ENCODE results near the gene RHEB. TPM values are rescaled to one million over a fixed set of nuclear protein-coding genes. Genes with fewer than 3 reads are reported as not detected.

The RHEB gene
- polyA plus RNA-seq, 1 of the 3 experiments (the other 2 are of a cell fraction): 87.3 TPM

DNA sequence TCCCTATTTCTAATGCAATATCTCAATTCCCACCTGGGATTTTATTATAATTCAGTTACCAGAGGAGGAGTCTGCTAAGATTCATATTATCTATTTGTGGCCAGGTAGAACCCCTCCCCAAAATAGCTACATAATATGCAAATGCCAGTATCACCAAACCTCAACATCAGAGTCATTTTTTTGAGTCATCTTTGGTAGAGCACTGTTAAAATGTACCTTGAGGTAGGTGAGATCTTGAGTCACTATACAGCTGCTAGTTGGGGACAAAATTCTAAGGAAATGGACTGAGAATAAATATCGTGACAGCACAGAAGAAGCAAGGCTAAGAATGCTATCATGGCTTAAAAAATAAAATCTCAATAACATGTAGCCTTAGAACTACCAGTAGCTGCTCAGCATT lies 75.1 kb downstream of the RHEB start:
- no peaks in the 10 kb centered on the region; a peak in 1 of 4 replicates for H3K4me1 ChIP-seq (ENCODE audit: control insufficient read depth in 1 of 2, insufficient read depth in 2 of 2, low read depth in 1 of 2, low read length in 1 of 2)
- TF ChIP-seq RCOR1 (IDR thresholded peaks at IDR 0.05; ENCODE audit: low read length) (no peak), NFIC (IDR thresholded peaks at IDR 0.05; ENCODE audit: borderline replicate concordance) (no peak), FOXJ3 (CRISPR knock-in tag; IDR thresholded peaks at IDR 0.05) (no peak), RXRA (IDR thresholded peaks at IDR 0.05; ENCODE audit: borderline replicate concordance, low read depth) (no peak), RFX5 (IDR thresholded peaks at IDR 0.05; ENCODE audit: low read length) (no peak), TAF1 (IDR thresholded peaks at IDR 0.05; ENCODE audit: borderline replicate concordance, low read depth, low read length) (no peak), CHD2 (IDR thresholded peaks at IDR 0.05; ENCODE audit: low read length, partially characterized antibody) (no peak), GATA2 (CRISPR knock-in tag; IDR thresholded peaks at IDR 0.05) (no peak)
- TF ChIP-seq, protein P1, sequence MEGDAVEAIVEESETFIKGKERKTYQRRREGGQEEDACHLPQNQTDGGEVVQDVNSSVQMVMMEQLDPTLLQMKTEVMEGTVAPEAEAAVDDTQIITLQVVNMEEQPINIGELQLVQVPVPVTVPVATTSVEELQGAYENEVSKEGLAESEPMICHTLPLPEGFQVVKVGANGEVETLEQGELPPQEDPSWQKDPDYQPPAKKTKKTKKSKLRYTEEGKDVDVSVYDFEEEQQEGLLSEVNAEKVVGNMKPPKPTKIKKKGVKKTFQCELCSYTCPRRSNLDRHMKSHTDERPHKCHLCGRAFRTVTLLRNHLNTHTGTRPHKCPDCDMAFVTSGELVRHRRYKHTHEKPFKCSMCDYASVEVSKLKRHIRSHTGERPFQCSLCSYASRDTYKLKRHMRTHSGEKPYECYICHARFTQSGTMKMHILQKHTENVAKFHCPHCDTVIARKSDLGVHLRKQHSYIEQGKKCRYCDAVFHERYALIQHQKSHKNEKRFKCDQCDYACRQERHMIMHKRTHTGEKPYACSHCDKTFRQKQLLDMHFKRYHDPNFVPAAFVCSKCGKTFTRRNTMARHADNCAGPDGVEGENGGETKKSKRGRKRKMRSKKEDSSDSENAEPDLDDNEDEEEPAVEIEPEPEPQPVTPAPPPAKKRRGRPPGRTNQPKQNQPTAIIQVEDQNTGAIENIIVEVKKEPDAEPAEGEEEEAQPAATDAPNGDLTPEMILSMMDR (IDR thresholded peaks at IDR 0.05): no peak
- TF ChIP-seq, protein P2, sequence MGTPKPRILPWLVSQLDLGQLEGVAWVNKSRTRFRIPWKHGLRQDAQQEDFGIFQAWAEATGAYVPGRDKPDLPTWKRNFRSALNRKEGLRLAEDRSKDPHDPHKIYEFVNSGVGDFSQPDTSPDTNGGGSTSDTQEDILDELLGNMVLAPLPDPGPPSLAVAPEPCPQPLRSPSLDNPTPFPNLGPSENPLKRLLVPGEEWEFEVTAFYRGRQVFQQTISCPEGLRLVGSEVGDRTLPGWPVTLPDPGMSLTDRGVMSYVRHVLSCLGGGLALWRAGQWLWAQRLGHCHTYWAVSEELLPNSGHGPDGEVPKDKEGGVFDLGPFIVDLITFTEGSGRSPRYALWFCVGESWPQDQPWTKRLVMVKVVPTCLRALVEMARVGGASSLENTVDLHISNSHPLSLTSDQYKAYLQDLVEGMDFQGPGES (IDR thresholded peaks at IDR 0.05; ENCODE audit: low read depth, low read length): no peak
- no peak overlapping the region for H3K27ac ChIP-seq (ENCODE audit: low read depth in 2 of 2, low read length in 1 of 2)
- DNase-seq: no peak
- H3K9me2 ChIP-seq: no peaks in the 10 kb centered on the region
- no peak overlapping the region for H3K9ac ChIP-seq
- no peaks in the 10 kb centered on the region for H4K20me1 ChIP-seq (ENCODE audit: insufficient read depth)
- H3K79me2 ChIP-seq (ENCODE audit: insufficient read depth): no peaks in the 10 kb centered on the region
- H3K4me2 ChIP-seq: no peak overlapping the region
- WGBS (ENCODE audit: low lambda C conversion rate): 66% methylated on average over 1 of the region's 1 CpG
- H3K27me3 ChIP-seq (ENCODE audit: insufficient read depth): no peaks in the 10 kb centered on the region; the same call in 1 of the 2 replicates
- POLR2A ChIA-PET: no interaction called here
- CTCF ChIA-PET: interaction anchor here (0.8 to 7.5 kb wide), 5 partner anchors 13 to 129 kb away, joined by 3 to 126 read pairs (median 3); no protein-coding TSS in a partner anchor
- no peaks in the 10 kb centered on the region for H3K36me3 ChIP-seq (replicated peaks in 1 of 2; ENCODE audit: control insufficient read depth in 1 of 2, insufficient read depth in 2 of 2, low read length in 1 of 2)
- no peak overlapping the region for H3K4me3 ChIP-seq (ENCODE audit: low read depth in 2 of 2, low read length in 1 of 2)
- no peaks in the 10 kb centered on the region for H3F3A ChIP-seq (replicated peaks; ENCODE audit: insufficient read depth)
- H3K9me3 ChIP-seq: no peaks in the 10 kb centered on the region
- H2AFZ ChIP-seq (ENCODE audit: low read depth): no peak overlapping the region

DNA sequence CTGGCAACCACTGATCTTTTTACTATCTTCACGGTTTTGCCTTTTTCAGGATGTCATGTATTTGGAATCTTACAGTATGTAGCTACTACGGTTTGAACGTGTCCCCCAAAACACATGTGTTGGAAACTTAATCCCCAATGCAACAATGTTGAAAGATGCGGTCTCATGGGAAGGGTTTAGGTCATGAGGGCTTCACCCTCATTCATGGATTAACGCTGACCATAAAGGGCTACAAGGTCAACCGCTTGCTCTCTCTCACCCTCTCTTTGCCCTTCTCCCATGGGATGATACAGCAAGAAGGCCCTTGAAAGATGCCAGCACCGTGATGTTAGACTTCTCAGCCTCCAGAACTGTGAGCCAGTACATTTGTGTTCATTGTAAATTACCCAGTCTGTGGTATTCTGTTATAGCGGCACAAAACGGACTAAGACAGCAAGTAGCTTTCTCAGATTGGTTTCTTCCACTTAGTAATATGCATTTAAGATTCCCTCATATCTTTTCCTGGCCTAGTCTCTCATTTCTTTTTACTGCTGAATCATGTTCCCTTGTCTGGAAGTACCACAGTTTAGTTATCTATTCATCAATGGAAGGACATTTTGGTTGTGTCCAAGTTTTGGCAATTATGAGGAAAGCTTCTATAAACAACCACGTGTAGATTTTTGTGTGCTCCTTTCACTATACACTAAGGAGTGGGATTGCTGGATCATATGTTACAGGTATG lies 76.8 kb downstream of the RHEB start:
- DNase-seq: no peak
- WGBS (ENCODE audit: low lambda C conversion rate): 81% methylated on average over 10 of the region's 10 CpGs
- H3K4me3 ChIP-seq (ENCODE audit: low read depth in 2 of 2, low read length in 1 of 2): no peak overlapping the region
- H3K36me3 ChIP-seq (replicated peaks in 1 of 2; ENCODE audit: control insufficient read depth in 1 of 2, insufficient read depth in 2 of 2, low read length in 1 of 2): no peaks in the 10 kb centered on the region
- H2AFZ ChIP-seq (ENCODE audit: low read depth): no peak overlapping the region
- no peaks in the 10 kb centered on the region for H3K9me2 ChIP-seq
- H3F3A ChIP-seq (replicated peaks; ENCODE audit: insufficient read depth): no peaks in the 10 kb centered on the region
- CTCF ChIA-PET: interaction anchor here (0.7 to 1.9 kb wide), 4 partner anchors 9 to 317 kb away, joined by 3 to 8 read pairs (median 4); no protein-coding TSS in a partner anchor
- no peak overlapping the region for H3K4me2 ChIP-seq
- POLR2A ChIA-PET: interaction anchor here (1.1 kb wide), 1 partner anchor 33 kb away, joined by 3 read pairs; the partner anchor contains the start of gene WDR86
- H4K20me1 ChIP-seq (ENCODE audit: insufficient read depth): no peaks in the 10 kb centered on the region
- no peaks in the 10 kb centered on the region for H3K9me3 ChIP-seq
- no peaks in the 10 kb centered on the region for H3K79me2 ChIP-seq (ENCODE audit: insufficient read depth)
- no peak overlapping the region for H3K27ac ChIP-seq (ENCODE audit: low read depth in 2 of 2, low read length in 1 of 2)
- H3K27me3 ChIP-seq (ENCODE audit: insufficient read depth): no peaks in the 10 kb centered on the region; the same call in 1 of the 2 replicates
- H3K9ac ChIP-seq: no peak overlapping the region
- H3K4me1 ChIP-seq (ENCODE audit: control insufficient read depth in 1 of 2, insufficient read depth in 2 of 2, low read depth in 1 of 2, low read length in 1 of 2): no peaks in the 10 kb centered on the region; a peak in 1 of 4 replicates
- TF ChIP-seq, protein P1 (IDR thresholded peaks at IDR 0.05): no peak
- TF ChIP-seq TEAD4 (IDR thresholded peaks at IDR 0.05; ENCODE audit: borderline replicate concordance, insufficient read depth) (no peak), POLR2AphosphoS5 (IDR thresholded peaks at IDR 0.05; ENCODE audit: low read depth, low read length) (no peak), MXI1 (IDR thresholded peaks at IDR 0.05; ENCODE audit: low read depth, low read length) (no peak), TCF12 (IDR thresholded peaks at IDR 0.05) (no peak), RXRA (IDR thresholded peaks at IDR 0.05; ENCODE audit: borderline replicate concordance, low read depth) (no peak)
- TF ChIP-seq, protein P3, sequence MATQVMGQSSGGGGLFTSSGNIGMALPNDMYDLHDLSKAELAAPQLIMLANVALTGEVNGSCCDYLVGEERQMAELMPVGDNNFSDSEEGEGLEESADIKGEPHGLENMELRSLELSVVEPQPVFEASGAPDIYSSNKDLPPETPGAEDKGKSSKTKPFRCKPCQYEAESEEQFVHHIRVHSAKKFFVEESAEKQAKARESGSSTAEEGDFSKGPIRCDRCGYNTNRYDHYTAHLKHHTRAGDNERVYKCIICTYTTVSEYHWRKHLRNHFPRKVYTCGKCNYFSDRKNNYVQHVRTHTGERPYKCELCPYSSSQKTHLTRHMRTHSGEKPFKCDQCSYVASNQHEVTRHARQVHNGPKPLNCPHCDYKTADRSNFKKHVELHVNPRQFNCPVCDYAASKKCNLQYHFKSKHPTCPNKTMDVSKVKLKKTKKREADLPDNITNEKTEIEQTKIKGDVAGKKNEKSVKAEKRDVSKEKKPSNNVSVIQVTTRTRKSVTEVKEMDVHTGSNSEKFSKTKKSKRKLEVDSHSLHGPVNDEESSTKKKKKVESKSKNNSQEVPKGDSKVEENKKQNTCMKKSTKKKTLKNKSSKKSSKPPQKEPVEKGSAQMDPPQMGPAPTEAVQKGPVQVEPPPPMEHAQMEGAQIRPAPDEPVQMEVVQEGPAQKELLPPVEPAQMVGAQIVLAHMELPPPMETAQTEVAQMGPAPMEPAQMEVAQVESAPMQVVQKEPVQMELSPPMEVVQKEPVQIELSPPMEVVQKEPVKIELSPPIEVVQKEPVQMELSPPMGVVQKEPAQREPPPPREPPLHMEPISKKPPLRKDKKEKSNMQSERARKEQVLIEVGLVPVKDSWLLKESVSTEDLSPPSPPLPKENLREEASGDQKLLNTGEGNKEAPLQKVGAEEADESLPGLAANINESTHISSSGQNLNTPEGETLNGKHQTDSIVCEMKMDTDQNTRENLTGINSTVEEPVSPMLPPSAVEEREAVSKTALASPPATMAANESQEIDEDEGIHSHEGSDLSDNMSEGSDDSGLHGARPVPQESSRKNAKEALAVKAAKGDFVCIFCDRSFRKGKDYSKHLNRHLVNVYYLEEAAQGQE (IDR thresholded peaks at IDR 0.05; ENCODE audit: low read depth, low read length): no peak
- TF ChIP-seq, protein P4, sequence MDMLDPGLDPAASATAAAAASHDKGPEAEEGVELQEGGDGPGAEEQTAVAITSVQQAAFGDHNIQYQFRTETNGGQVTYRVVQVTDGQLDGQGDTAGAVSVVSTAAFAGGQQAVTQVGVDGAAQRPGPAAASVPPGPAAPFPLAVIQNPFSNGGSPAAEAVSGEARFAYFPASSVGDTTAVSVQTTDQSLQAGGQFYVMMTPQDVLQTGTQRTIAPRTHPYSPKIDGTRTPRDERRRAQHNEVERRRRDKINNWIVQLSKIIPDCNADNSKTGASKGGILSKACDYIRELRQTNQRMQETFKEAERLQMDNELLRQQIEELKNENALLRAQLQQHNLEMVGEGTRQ (IDR thresholded peaks at IDR 0.05; ENCODE audit: borderline replicate concordance, low read depth, low read length): no peak
